SK-N-SH (cell line): Measurements from ENCODE around the gene PCK2. TPM values are rescaled to one million over a fixed set of nuclear protein-coding genes. Genes with fewer than 3 reads are reported as not detected.

Experiments
- CTCF ChIA-PET: fragments of 300-600, 350-600 bp; formaldehyde crosslinking; extraction: SDS; loops from one replicate; lab custom pipeline; 2021; lab: Yijun Ruan, JAX
- POLR2A ChIA-PET: fragments of 350-600 bp; sonication (Branson Sonifier 250); formaldehyde crosslinking; extraction: SDS; loops from one replicate; lab custom pipeline; 2020; ENCODE audit warnings: antibody characterized with exemption, inconsistent platforms; lab: Yijun Ruan, JAX
- DNase-seq: peaks from one replicate; pipeline ENCODE4 v3.0.0; 2012
- H2AFZ ChIP-seq: fragments of 200-600 bp; sonication (generic); 2 replicates; pipeline ENCODE4 v1.8.1; 2016; ENCODE audit warnings: antibody characterized with exemption, mild to moderate bottlenecking, low read depth
- H3F3A ChIP-seq: fragments of 200-600 bp; sonication (generic); replicated peaks from 2 replicates; pipeline ENCODE3; 2016; ENCODE audit warnings: antibody characterized with exemption, mild to moderate bottlenecking; ENCODE audit not compliant: insufficient read depth
- H3K27ac ChIP-seq, 2 experiments: fragments of 200-500 bp in 1 of 2; fragments of 200-600 bp in 1 of 2; sonication (Bioruptor generic) in 1 of 2; sonication (generic), shearing (Covaris generic) in 1 of 2; 2 replicates each; pipeline versions ENCODE4 v1.5.1 to v1.6.1; 2014 to 2016; ENCODE audit warnings: low read depth in 2 of 2, inconsistent platforms in 1 of 2, low read length in 1 of 2, mild to moderate bottlenecking in 1 of 2, mixed read lengths in 1 of 2
- H3K27me3 ChIP-seq: fragments of 200-600 bp; sonication (generic), shearing (Covaris generic); 2 replicates; pipeline ENCODE4 v1.6.1; 2016; ENCODE audit warnings: mixed run types; ENCODE audit not compliant: insufficient read depth
- H3K36me3 ChIP-seq, 2 experiments: fragments of 200-500 bp in 1 of 2; fragments of 200-600 bp in 1 of 2; sonication (Bioruptor generic) in 1 of 2; sonication (generic) in 1 of 2; replicated peaks in 1 of 2; 2 replicates each; pipeline versions ENCODE3 to v1.5.1; 2014 to 2016; ENCODE audit warnings: low read length in 1 of 2, mild to moderate bottlenecking in 1 of 2; ENCODE audit not compliant: insufficient read depth in 2 of 2, control insufficient read depth in 1 of 2
- H3K4me1 ChIP-seq, 2 experiments: fragments of 200-500 bp in 1 of 2; fragments of 200-600 bp in 1 of 2; sonication (Bioruptor generic) in 1 of 2; sonication (generic), shearing (Covaris generic) in 1 of 2; 2 replicates each; pipeline versions ENCODE4 v1.5.1 to v1.6.1; 2014 to 2016; ENCODE audit warnings: low read depth in 1 of 2, low read length in 1 of 2, mixed run types in 1 of 2; ENCODE audit not compliant: insufficient read depth in 2 of 2, control insufficient read depth in 1 of 2
- H3K4me2 ChIP-seq: fragments of 200-600 bp; sonication (generic), shearing (Covaris generic); 2 replicates; pipeline ENCODE4 v1.6.1; 2017; ENCODE audit warnings: mixed run types
- H3K4me3 ChIP-seq, 2 experiments: fragments of 200-500 bp in 1 of 2; fragments of 200-600 bp in 1 of 2; sonication (Bioruptor generic) in 1 of 2; sonication (generic), shearing (Covaris generic) in 1 of 2; 2 replicates each; pipeline versions ENCODE4 v1.5.1 to v1.8.1; 2014 to 2016; ENCODE audit warnings: low read depth in 2 of 2, inconsistent platforms in 1 of 2, low read length in 1 of 2, mild to moderate bottlenecking in 1 of 2, mixed read lengths in 1 of 2, moderate library complexity in 1 of 2
- H3K79me2 ChIP-seq: fragments of 200-600 bp; sonication (generic); 2 replicates; pipeline ENCODE4 v1.8.1; 2017; ENCODE audit warnings: mild to moderate bottlenecking; ENCODE audit not compliant: insufficient read depth
- H3K9ac ChIP-seq: fragments of 200-600 bp; sonication (generic); 2 replicates; pipeline ENCODE4 v1.6.1; 2017; ENCODE audit warnings: mixed run types
- H3K9me2 ChIP-seq: fragments of 200-600 bp; sonication (generic); 2 replicates; pipeline ENCODE4 v1.6.1; 2017; ENCODE audit warnings: mixed run types
- H3K9me3 ChIP-seq: fragments of 200-600 bp; sonication (generic); 2 replicates; pipeline ENCODE4 v1.6.1; 2017; ENCODE audit warnings: mixed run types, mild to moderate bottlenecking, moderate library complexity
- H4K20me1 ChIP-seq: fragments of 200-600 bp; sonication (generic); 2 replicates; pipeline ENCODE4 v1.6.1; 2017; ENCODE audit warnings: mild to moderate bottlenecking, mixed run types; ENCODE audit not compliant: insufficient read depth
- CHD2 ChIP-seq: fragments of 150-350 bp; IDR thresholded peaks from 2 replicates; pipeline ENCODE4 v1.6.1; 2018; ENCODE audit warnings: low read length; ENCODE audit not compliant: partially characterized antibody
- ELF1 ChIP-seq: IDR thresholded peaks from 2 replicates; pipeline ENCODE4 v1.4.0; 2012
- EP300 ChIP-seq, 2 experiments: IDR thresholded peaks; 2 replicates each; pipeline versions ENCODE4 v1.4.0 to v1.6.1; 2012; ENCODE audit warnings: borderline replicate concordance in 1 of 2, low read depth in 1 of 2, low read length in 1 of 2
- FOXJ3 ChIP-seq: sonication (generic); formaldehyde crosslinking; IDR thresholded peaks from 2 replicates; pipeline ENCODE4 v1.5.1; 2020; ENCODE audit warnings: mild to moderate bottlenecking, missing genetic modification reagents
- FOXM1 ChIP-seq: IDR thresholded peaks from 2 replicates; pipeline ENCODE4 v1.4.0; 2012; ENCODE audit warnings: low read depth, mild to moderate bottlenecking
- GATA2 ChIP-seq: sonication (generic); formaldehyde crosslinking; IDR thresholded peaks from 2 replicates; pipeline ENCODE4 v1.5.0; 2020; ENCODE audit warnings: mild to moderate bottlenecking, missing genetic modification reagents
- MAX ChIP-seq: IDR thresholded peaks from 2 replicates; pipeline ENCODE4 v1.4.0; 2012; ENCODE audit warnings: low read depth
- NFIC ChIP-seq: IDR thresholded peaks from 2 replicates; pipeline ENCODE4 v1.4.0; 2012; ENCODE audit warnings: borderline replicate concordance
- NRF1 ChIP-seq: IDR thresholded peaks from 2 replicates; pipeline ENCODE4 v1.6.1; 2012; ENCODE audit warnings: low read depth, mild to moderate bottlenecking, low read length
- PBX3 ChIP-seq: IDR thresholded peaks from 2 replicates; pipeline ENCODE4; 2012
- POLR2AphosphoS5 ChIP-seq: IDR thresholded peaks from 2 replicates; pipeline ENCODE4 v1.6.1; 2012; ENCODE audit warnings: low read depth, low read length
- REST ChIP-seq: IDR thresholded peaks from 2 replicates; pipeline ENCODE4 v1.6.1; 2012; ENCODE audit warnings: mild to moderate bottlenecking, low read depth, low read length, moderate library complexity
- RFX5 ChIP-seq: IDR thresholded peaks from 2 replicates; pipeline ENCODE4 v1.6.1; 2012; ENCODE audit warnings: mild to moderate bottlenecking, improper control_type of control experiment, low read length
- RXRA ChIP-seq: IDR thresholded peaks from 2 replicates; pipeline ENCODE4 v1.4.0; 2012; ENCODE audit warnings: low read depth, mild to moderate bottlenecking, borderline replicate concordance
- SMC3 ChIP-seq: IDR thresholded peaks from 2 replicates; pipeline ENCODE4 v1.6.1; 2012; ENCODE audit warnings: low read depth, low read length, improper control_type of control experiment
- TAF1 ChIP-seq: IDR thresholded peaks from 2 replicates; pipeline ENCODE4 v1.6.1; 2012; ENCODE audit warnings: low read depth, mild to moderate bottlenecking, low read length, moderate library complexity, borderline replicate concordance
- TCF12 ChIP-seq: IDR thresholded peaks from 2 replicates; pipeline ENCODE4 v1.4.0; 2012
- USF1 ChIP-seq: IDR thresholded peaks from 2 replicates; pipeline ENCODE4 v1.4.0; 2012; ENCODE audit warnings: low read depth, borderline replicate concordance
- ZBTB33 ChIP-seq: IDR thresholded peaks from 2 replicates; pipeline ENCODE4 v1.4.0; 2012; ENCODE audit warnings: low read depth, borderline replicate concordance
- WGBS: methylation state at CpG from one replicate; pipeline ENCODE4 v1.1.6; 2017; ENCODE audit warnings: low lambda C conversion rate; 5-methylcytosine and 5-hydroxymethylcytosine counted together
- polyA plus RNA-seq, 3 experiments: library from polyadenylated mRNA; depleted of rRNA; stranded (reverse); fragments of >200 nt; gene quantifications; 2 replicates each; pipeline ENCODE4 v1.2.3, GENCODE V29; 2012

PCK2 gene
- polyA plus RNA-seq, 1 of the 3 experiments (the other 2 are of a cell fraction), result 16.6 TPM

- no peak overlapping the region for H3K9ac ChIP-seq
- TF ChIP-seq CHD2, result no peak
- no peak for TF ChIP-seq PBX3
- TF ChIP-seq RXRA, result no peak
- no peak for TF ChIP-seq SMC3
- TF ChIP-seq RFX5, result no peak
- TF ChIP-seq FOXM1, result no peak
- no peak for TF ChIP-seq GATA2 (CRISPR knock-in tag)
- no peak for TF ChIP-seq USF1
- TF ChIP-seq TAF1, result no peak
- TF ChIP-seq ELF1, result no peak
- TF ChIP-seq NFIC, result no peak
- TF ChIP-seq TCF12, result no peak
- no peak for TF ChIP-seq POLR2AphosphoS5
- no peak for TF ChIP-seq FOXJ3 (CRISPR knock-in tag)
- TF ChIP-seq ZBTB33, result no peak
- TF ChIP-seq MAX, result no peak
- TF ChIP-seq EP300 (IDR thresholded peaks at IDR 0.05; ENCODE audit: borderline replicate concordance in 1 of 2, low read depth in 1 of 2, low read length in 1 of 2), result no peak
- no peak for TF ChIP-seq NRF1
- no peak for TF ChIP-seq REST
Measured at GRCh38 chr14:24056800-24057184, 37.3 kb upstream of the PCK2 start.

More at GRCh38 chr14:24056800-24057184, 37.3 kb upstream of the PCK2 start:
- H3K9me3 ChIP-seq, result no peaks in the 10 kb centered on the region
- DNase-seq, result peak; percentile 3
- no peaks in the 10 kb centered on the region for H3K79me2 ChIP-seq
- no peak overlapping the region for H3K4me3 ChIP-seq
- no peak overlapping the region for H2AFZ ChIP-seq
- no peaks in the 10 kb centered on the region for H4K20me1 ChIP-seq
- H3K27ac ChIP-seq, result no peak overlapping the region
- no peak overlapping the region for H3K4me2 ChIP-seq
- POLR2A ChIA-PET, result interaction anchor here (0.7 to 2.4 kb wide), 3 partner anchors 24 to 36 kb away, joined by 3 to 44 read pairs (median 27); partner anchors contain the start of gene PCK2
- CTCF ChIA-PET, result interaction anchor here (0.7 to 42.8 kb wide), 6 partner anchors 11 to 104 kb away, joined by 3 to 1159 read pairs (median 23); partner anchors contain the start of genes CPNE6, IRF9 and PCK2
- no peaks in the 10 kb centered on the region for H3K36me3 ChIP-seq
- H3K9me2 ChIP-seq, result no peaks in the 10 kb centered on the region
- WGBS, result 33% methylated on average over 1 of the region's 8 CpGs
- peaks cover 0 to 11% of the 10 kb centered on the region in 2 experiments; a peak in 1 of 4 replicates for H3K4me1 ChIP-seq
- H3K27me3 ChIP-seq, result no peaks in the 10 kb centered on the region
- H3F3A ChIP-seq, result no peaks in the 10 kb centered on the region
